Progenitor cell of endocrine pancreas (in vitro differentiated cells): ENCODE results near the gene PAQR7. TPM values are rescaled to one million over a fixed set of nuclear protein-coding genes. Genes with fewer than 3 reads are reported as not detected.

Experiments used
- DNase-seq: peaks from one replicate; pipeline ENCODE4 v3.0.0; 2021; ENCODE audit warnings: low spot score; ENCODE audit not compliant: unreplicated experiment
- H3K27ac Mint-ChIP-seq: 2 replicates; pipeline ENCODE4 v1.8.0; 2021; ENCODE audit warnings: mild to moderate bottlenecking, moderate library complexity, mixed read lengths
- H3K27me3 Mint-ChIP-seq: 2 replicates; pipeline ENCODE4 v1.8.0; 2021; ENCODE audit warnings: mixed read lengths
- H3K36me3 Mint-ChIP-seq: 2 replicates; pipeline ENCODE4 v1.8.0; 2022; ENCODE audit warnings: mixed read lengths; ENCODE audit not compliant: insufficient read depth
- H3K4me1 Mint-ChIP-seq: 2 replicates; pipeline ENCODE4 v1.8.0; 2021; ENCODE audit warnings: low read depth, mixed read lengths
- H3K4me3 Mint-ChIP-seq: 2 replicates; pipeline ENCODE4 v1.8.0; 2021; ENCODE audit warnings: low read depth, mild to moderate bottlenecking, moderate library complexity, mixed read lengths
- H3K9me3 Mint-ChIP-seq: 2 replicates; pipeline ENCODE4 v1.8.0; 2021; ENCODE audit warnings: low read depth, mixed read lengths
- total RNA-seq: library from RNA; stranded (reverse); gene quantifications from 2 replicates; pipeline ENCODE4 v1.2.1, GENCODE V29; 2021
- TF ChIP-seq, protein P1 (sequence below): fragments of 200-600 bp; sonication (generic); IDR thresholded peaks from one replicate; pipeline ENCODE4 v1.5.0; 2021; ENCODE audit warnings: antibody characterized with exemption, mild to moderate bottlenecking; ENCODE audit not compliant: unreplicated experiment

PAQR7 gene
- total RNA-seq, 1 donor from 2014 or later = 21.0 TPM

DNA sequence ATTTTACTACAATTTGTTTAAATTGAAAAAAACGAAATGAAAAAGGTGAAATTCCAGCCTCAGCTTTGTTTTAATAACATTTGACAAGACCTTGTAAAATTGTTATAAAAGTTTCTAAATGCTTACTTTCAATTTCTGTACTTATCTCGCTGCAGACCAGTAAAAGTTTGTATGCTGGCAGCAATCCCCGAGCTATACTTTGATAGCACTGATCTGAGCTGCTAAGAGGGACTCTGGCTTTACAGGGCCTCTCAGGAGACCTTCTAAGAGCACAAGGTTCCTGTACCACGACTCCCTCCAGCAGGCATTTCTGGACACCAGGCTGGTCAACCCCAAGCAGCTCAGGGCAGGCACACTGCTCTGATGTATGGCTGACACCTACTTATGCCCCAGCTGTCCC, 17.6 kb upstream of the PAQR7 start:
- H3K36me3 Mint-ChIP-seq = peaks cover 12% of the 10 kb centered on the region
- H3K27me3 Mint-ChIP-seq = no peaks in the 10 kb centered on the region
- DNase-seq = no peak
- H3K4me3 Mint-ChIP-seq = no peak overlapping the region
- no peaks in the 10 kb centered on the region for H3K9me3 Mint-ChIP-seq
- H3K4me1 Mint-ChIP-seq = peaks cover 37% of the 10 kb centered on the region
- TF ChIP-seq, protein P1, sequence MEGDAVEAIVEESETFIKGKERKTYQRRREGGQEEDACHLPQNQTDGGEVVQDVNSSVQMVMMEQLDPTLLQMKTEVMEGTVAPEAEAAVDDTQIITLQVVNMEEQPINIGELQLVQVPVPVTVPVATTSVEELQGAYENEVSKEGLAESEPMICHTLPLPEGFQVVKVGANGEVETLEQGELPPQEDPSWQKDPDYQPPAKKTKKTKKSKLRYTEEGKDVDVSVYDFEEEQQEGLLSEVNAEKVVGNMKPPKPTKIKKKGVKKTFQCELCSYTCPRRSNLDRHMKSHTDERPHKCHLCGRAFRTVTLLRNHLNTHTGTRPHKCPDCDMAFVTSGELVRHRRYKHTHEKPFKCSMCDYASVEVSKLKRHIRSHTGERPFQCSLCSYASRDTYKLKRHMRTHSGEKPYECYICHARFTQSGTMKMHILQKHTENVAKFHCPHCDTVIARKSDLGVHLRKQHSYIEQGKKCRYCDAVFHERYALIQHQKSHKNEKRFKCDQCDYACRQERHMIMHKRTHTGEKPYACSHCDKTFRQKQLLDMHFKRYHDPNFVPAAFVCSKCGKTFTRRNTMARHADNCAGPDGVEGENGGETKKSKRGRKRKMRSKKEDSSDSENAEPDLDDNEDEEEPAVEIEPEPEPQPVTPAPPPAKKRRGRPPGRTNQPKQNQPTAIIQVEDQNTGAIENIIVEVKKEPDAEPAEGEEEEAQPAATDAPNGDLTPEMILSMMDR = no peak
- H3K27ac Mint-ChIP-seq = no peak overlapping the region

DNA sequence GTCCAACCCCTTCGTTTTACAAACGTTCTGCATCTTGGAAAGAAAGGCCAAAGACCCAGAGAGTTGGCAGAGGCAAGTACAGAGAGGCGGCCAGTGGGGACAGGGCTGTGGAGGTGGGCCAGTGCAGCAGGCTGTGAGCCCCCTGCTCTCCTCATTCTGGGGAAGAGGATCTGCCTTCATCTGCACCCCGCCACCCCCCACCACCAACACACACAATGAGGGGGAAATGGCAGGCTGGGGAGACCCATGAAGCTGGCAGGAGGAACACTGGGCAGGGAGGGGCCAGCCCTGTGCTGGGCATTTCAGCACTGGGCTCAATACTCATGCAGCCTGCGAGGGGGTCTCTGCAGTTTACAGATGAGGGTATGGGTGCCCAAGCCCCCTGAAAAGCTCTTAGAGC, 16.1 kb upstream of the PAQR7 start:
- peaks cover 39% of the 10 kb centered on the region for H3K4me1 Mint-ChIP-seq
- H3K9me3 Mint-ChIP-seq = no peaks in the 10 kb centered on the region
- H3K27ac Mint-ChIP-seq = peak overlapping the region; percentile 97
- peaks cover 12% of the 10 kb centered on the region for H3K36me3 Mint-ChIP-seq
- no peaks in the 10 kb centered on the region for H3K27me3 Mint-ChIP-seq
- DNase-seq = no peak
- TF ChIP-seq, protein P1 = no peak
- H3K4me3 Mint-ChIP-seq = no peak overlapping the region

DNA sequence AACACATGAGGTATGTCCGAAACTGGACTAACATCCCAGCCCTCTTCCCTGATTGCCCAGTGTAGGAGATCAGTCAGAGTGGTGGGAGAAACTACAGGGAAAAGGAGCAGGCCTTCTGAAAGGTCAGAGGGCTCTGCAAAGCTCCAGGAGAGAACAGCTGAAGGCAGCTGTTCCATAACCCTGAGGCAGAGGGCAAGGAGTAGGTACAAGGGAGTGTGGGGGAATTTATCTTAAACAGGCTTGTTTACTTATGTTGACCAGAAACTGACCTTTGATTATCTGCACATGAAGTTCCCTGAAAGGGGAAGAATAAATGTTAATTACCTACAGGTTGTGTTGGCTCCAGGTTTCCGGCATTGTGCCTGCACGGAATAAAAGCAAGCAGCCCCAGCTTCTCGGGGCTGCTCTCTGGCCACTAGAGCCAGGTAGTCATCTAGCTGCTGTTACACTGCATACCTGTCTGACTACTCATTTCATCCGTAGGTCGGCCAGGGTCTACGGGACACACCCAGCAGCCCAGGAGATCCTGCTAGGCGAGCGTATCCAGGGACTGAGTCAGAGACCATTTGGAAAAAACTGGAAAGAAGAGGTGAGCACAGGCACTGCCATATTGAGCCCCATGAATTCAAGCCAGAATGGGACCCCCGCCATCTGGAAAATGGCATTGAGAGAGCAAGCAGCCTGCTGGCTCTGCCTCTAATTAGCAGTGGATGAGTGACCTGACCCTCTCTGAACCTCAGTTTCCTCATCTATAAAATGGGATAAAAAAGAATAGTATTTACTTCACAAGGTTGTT, 14.9 kb upstream of the PAQR7 start:
- Mint-ChIP-seq H3K36me3 (peaks cover 14% of the 10 kb centered on the region), H3K4me3 (peak overlapping the region; percentile 49), H3K4me1 (peaks cover 46% of the 10 kb centered on the region), H3K9me3 (no peaks in the 10 kb centered on the region), H3K27me3 (no peaks in the 10 kb centered on the region), H3K27ac (peak overlapping the region; percentile 97)
- DNase-seq = peak; percentile 40
- TF ChIP-seq, protein P1 = no peak

DNA sequence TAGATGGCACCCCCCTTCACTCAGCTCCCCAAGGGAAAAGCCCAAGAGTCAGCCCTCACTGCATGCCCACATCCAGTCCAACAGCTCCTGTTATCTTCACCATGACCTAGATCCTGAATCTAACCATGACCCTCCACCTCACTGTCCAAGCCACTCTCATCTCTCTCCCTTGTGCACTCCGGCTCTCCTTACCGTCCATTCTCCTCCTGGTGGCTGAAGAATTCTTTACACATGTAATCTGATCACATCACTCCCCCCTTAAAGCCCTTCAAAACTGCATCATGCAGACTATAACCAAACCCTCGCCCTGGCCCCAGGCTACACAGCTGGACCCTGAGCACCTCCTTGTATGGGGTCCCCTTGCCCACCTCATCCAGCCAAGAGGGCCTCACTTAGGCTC, 14.0 kb upstream of the PAQR7 start:
- no peak for DNase-seq
- H3K4me1 Mint-ChIP-seq = peaks cover 42% of the 10 kb centered on the region
- TF ChIP-seq, protein P1 = peak; percentile 11
- no peaks in the 10 kb centered on the region for H3K9me3 Mint-ChIP-seq
- peaks cover 12% of the 10 kb centered on the region for H3K36me3 Mint-ChIP-seq
- H3K27ac Mint-ChIP-seq = peak overlapping the region; percentile 97
- no peaks in the 10 kb centered on the region for H3K27me3 Mint-ChIP-seq
- no peak overlapping the region for H3K4me3 Mint-ChIP-seq

DNA sequence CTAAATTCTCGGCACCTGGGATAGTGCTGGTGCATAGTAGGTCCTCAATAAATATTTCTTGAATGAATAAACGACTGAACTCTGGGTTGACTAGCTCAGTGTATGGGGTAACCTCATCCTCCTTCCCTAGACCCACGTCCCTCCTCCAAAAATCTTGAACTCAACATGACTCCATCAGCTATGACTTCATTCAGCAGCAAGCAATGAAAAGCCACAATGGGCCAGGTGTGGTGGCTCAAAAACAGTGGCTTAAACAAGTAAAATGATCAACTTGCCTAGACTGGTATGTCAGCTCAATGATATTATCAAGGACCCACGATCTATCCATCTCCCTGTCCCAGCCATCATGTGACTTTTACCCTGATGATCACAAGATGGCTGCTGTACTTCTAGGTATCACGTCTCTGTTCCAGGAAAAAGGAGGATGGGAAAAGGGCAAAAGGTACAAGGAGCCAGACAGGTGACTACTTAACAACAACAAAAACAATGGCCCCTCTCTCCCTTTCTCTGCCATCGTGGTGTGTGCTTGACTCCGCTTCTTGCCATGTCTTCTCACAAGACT, 13.0 kb upstream of the PAQR7 start:
- Mint-ChIP-seq H3K9me3 (no peaks in the 10 kb centered on the region), H3K27me3 (no peaks in the 10 kb centered on the region), H3K4me3 (no peak overlapping the region), H3K27ac (peak overlapping the region; percentile 76), H3K36me3 (peaks cover 12% of the 10 kb centered on the region), H3K4me1 (peaks cover 42% of the 10 kb centered on the region)
- no peak for DNase-seq
- TF ChIP-seq, protein P1 = no peak
